WI38 (cell line): ENCODE data around the gene KL.

Source experiments
- H3K4me3 ChIP-seq: 2 replicates; pipeline ENCODE4 v1.5.1; 2011; ENCODE audit warnings: low read depth, mild to moderate bottlenecking, control low read depth, low read length
- CTCF ChIP-seq: IDR thresholded peaks from 2 replicates; pipeline ENCODE4 v1.5.1; 2012; ENCODE audit warnings: low read depth, mild to moderate bottlenecking, control low read depth, low read length

The KL gene

GRCh38 chr13:33072282-33072681 lies 56.1 kb downstream of the KL start:
- H3K4me3 ChIP-seq, result no peak overlapping the region
- no peak for TF ChIP-seq CTCF

DNA sequence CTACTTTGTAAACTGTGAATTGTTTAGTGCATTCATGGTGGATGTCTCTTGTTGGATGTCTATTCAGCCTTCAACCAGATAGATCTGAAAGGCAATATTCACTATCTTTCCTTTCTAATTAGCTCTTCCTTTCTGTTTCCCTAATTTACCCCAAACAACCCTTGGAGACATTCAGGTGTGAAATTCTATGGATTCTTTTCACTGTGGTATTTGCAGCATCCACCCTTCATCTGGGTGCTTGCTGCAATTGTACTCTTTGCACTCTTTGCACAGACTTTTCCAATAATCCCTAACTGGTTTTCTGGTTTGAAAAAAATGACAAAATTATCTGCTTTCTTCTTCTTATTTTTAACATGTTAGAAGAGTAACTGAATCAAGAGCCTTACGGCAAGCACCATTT lies 56.5 kb downstream of the KL start:
- no peak for TF ChIP-seq CTCF
- H3K4me3 ChIP-seq, result no peak overlapping the region

DNA sequence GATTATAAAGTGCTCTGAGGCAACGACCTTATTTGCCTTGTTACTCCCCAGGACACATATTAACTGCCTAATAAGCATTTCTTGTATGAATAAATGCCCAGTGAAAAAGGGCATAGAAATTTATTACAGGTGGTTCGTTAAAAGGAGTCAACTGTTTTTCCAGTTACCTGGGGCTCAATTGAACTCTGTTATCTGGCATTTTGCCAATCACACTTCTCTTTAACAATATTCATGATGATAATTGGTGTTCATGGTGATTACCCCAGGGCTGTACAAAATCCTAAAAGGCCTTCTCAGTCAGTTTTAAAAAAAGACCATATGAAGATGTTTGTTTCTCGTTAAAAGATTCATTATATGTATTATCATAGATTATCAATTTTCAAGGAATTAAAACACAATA lies 57.1 kb downstream of the KL start:
- TF ChIP-seq CTCF, result no peak
- H3K4me3 ChIP-seq, result no peak overlapping the region

GRCh38 chr13:33076001-33076992 lies 60.1 kb downstream of the KL start:
- no peak for TF ChIP-seq CTCF
- H3K4me3 ChIP-seq, result no peak overlapping the region

DNA sequence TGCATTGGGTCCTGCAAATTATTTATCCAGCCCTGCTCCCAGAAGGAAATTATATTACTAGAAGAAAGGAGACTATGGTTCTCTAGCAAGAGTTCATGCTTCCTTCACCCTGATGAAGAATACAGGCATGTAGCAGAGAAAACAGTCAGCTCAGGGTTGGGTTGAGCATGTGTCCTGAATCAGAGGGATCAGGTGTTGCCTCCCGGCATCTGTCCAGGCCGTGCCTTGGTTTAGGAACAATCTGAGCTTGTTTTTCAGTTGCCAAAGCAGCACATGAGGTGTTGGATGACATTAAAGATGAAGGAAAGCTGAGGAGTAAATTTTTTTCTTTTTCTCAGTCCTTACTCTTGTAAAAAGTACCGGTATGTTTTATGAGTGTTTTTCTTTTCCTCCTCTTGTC lies 62.0 kb downstream of the KL start:
- no peak for TF ChIP-seq CTCF
- no peak overlapping the region for H3K4me3 ChIP-seq

DNA sequence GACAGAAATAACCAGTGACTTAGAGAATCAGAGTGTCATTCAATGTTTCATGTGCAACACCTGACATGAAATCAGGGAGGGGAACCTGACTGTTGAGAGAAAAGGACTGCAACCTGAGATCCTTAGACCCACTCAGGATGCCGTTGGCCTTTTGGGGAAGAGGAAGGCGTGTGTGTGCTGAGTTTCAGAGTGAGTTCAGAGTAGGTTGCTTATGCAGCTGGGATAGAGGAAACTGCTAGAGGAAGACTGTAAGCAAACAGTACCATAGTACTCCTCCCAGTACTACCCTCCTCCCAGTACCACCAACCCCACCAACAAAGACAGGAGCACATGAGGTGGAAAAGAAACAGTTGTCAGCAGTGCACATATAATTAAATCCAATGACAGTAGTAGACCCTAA lies 63.7 kb downstream of the KL start:
- H3K4me3 ChIP-seq, result no peak overlapping the region
- TF ChIP-seq CTCF, result no peak

DNA sequence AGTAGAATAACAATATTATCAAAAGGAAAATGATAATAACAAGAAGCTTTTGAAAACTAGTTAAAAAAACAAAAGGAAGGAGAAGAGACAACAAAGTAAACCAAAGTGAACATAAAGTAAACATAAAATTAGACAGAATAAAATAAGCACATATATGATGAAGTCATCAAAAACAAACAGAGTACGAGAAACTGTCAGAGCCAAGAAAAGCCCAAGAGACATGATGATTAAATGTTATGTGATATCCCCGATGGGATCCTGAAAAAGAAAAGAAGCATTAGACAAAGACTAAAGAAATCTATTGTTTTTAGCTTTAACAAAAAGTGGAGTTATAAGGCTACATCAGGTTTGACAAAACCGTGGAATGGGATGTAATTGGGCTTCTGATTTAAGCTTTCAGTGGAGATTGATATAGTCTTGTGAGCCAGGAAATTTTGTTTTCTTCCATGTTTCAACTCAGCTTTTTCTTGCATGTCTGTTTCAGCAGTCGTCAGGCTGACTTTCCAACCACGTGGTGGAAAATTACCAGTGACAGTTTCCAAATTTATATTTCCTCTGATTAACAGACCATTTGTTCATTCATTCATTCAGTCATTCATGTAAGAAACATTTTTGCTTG lies 64.9 kb downstream of the KL start:
- no peak for TF ChIP-seq CTCF

More for the DNA sequence above, 64.9 kb downstream of the KL start:
- H3K4me3 ChIP-seq, result no peak overlapping the region
